Measurements from ENCODE around the gene ABLIM3.

The ABLIM3 gene

GRCh38 chr5:149274939-149275338 lies 133.6 kb downstream of the ABLIM3 start:
- ATAC-seq (no peak), DNase-seq (ENCODE audit: low spot score in 2 of 2) (no peak)
- no peaks in the 10 kb centered on the region for H3K36me3 Mint-ChIP-seq
- no peaks in the 10 kb centered on the region for H3K9me3 Mint-ChIP-seq
- peaks cover 14% of the 10 kb centered on the region for H3K4me1 Mint-ChIP-seq
- no peak overlapping the region for H3K4me3 Mint-ChIP-seq
- H3K27ac Mint-ChIP-seq: no peak overlapping the region

DNA sequence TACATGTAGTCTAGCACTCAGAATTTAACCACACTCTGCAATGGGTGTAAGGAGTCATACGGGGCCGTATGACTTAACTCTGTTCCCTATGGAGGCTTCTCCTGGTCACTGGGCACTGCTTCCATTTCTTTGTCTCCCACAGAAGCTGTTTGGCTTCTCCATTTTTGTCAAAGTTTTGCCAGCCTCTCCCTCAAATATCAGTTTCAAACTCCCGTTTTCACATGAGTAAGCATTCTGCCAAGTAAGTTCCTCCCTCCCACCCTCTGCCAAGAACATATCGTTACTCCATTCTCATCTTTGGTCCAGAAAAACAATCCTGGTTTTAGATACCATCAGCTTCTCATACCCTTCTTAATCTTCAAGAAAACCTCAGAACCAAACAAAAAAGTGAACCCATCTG lies 136.5 kb downstream of the ABLIM3 start:
- H3K4me3 Mint-ChIP-seq: no peak overlapping the region
- no peaks in the 10 kb centered on the region for H3K9me3 Mint-ChIP-seq
- no peaks in the 10 kb centered on the region for H3K36me3 Mint-ChIP-seq
- no peaks in the 10 kb centered on the region for H3K4me1 Mint-ChIP-seq
- ATAC-seq (no peak), DNase-seq (ENCODE audit: low spot score in 2 of 2) (no peak)
- no peak overlapping the region for H3K27ac Mint-ChIP-seq

GRCh38 chr5:149278451-149279210 lies 137.3 kb downstream of the ABLIM3 start:
- DNase-seq (ENCODE audit: low spot score in 2 of 2): no peak
- H3K36me3 Mint-ChIP-seq: no peaks in the 10 kb centered on the region
- no peak overlapping the region for H3K4me3 Mint-ChIP-seq
- H3K4me1 Mint-ChIP-seq: no peaks in the 10 kb centered on the region
- no peak for ATAC-seq
- no peaks in the 10 kb centered on the region for H3K9me3 Mint-ChIP-seq
- no peak overlapping the region for H3K27ac Mint-ChIP-seq

DNA sequence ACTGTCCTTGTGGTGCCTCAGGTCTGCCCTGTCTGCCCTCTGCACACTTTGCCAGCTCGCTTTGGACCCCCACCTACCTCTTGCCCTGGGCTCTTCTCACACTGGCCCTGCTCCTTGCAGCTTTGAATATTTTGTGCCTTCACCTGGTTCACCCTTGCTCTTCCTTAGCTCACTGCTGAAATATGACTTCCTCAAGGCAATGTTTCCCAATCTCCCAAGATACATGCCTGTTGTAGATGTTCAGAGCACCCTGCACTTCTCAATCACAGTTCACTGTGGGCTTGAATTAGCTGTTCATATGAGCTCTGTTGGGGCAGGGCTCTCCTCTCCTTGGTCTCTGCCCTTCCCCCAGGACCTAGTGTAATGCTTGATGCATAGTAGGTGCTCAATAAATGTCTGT lies 138.4 kb downstream of the ABLIM3 start:
- H3K4me1 Mint-ChIP-seq: no peaks in the 10 kb centered on the region
- no peak overlapping the region for H3K4me3 Mint-ChIP-seq
- no peak for ATAC-seq
- no peak for DNase-seq (ENCODE audit: low spot score in 2 of 2)
- no peaks in the 10 kb centered on the region for H3K9me3 Mint-ChIP-seq
- no peak overlapping the region for H3K27ac Mint-ChIP-seq
- H3K36me3 Mint-ChIP-seq: no peaks in the 10 kb centered on the region

- DNase-seq (ENCODE audit: low spot score in 2 of 2) (no peak), ATAC-seq (no peak)
- Mint-ChIP-seq H3K9me3 (no peaks in the 10 kb centered on the region), H3K4me3 (no peak overlapping the region), H3K27ac (no peak overlapping the region), H3K4me1 (no peaks in the 10 kb centered on the region), H3K36me3 (no peaks in the 10 kb centered on the region)
These were observed 138.8 kb downstream of the ABLIM3 start for GRCh38 chr5:149280124-149280523.

DNA sequence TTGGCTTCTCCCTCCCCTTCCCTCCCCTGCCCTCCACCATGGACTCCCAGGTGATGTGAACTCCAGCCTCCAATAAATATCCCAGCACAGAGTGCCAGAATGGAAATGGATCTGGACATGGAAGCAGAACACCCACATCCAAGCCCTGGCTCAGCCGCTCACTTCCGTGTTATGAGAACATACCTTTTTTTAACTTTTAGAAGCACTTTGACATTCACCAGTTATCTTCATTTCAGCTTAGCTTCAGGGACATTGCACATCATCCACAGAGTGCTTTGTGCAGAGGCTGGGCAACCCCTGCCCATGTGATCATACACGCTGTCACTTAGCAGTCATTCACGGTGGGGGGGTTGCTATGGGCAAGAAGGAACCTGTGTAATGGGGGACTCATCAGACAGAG lies 139.5 kb downstream of the ABLIM3 start:
- Mint-ChIP-seq H3K36me3 (no peaks in the 10 kb centered on the region), H3K9me3 (no peaks in the 10 kb centered on the region), H3K4me1 (no peaks in the 10 kb centered on the region), H3K4me3 (no peak overlapping the region), H3K27ac (no peak overlapping the region)
- DNase-seq (ENCODE audit: low spot score in 2 of 2): no peak
- ATAC-seq: no peak

GRCh38 chr5:149282027-149282965 lies 141.0 kb downstream of the ABLIM3 start:
- DNase-seq (ENCODE audit: low spot score in 2 of 2) (no peak), ATAC-seq (no peak)
- Mint-ChIP-seq H3K27ac (no peak overlapping the region), H3K4me1 (no peaks in the 10 kb centered on the region), H3K9me3 (no peaks in the 10 kb centered on the region), H3K36me3 (no peaks in the 10 kb centered on the region), H3K4me3 (no peak overlapping the region)

- DNase-seq (ENCODE audit: low spot score in 2 of 2): no peak
- H3K9me3 Mint-ChIP-seq: no peaks in the 10 kb centered on the region
- H3K27ac Mint-ChIP-seq: no peak overlapping the region
- no peak overlapping the region for H3K4me3 Mint-ChIP-seq
- no peak for ATAC-seq
- no peaks in the 10 kb centered on the region for H3K36me3 Mint-ChIP-seq
- no peaks in the 10 kb centered on the region for H3K4me1 Mint-ChIP-seq
These were observed 141.7 kb downstream of the ABLIM3 start for GRCh38 chr5:149282966-149283332.

DNA sequence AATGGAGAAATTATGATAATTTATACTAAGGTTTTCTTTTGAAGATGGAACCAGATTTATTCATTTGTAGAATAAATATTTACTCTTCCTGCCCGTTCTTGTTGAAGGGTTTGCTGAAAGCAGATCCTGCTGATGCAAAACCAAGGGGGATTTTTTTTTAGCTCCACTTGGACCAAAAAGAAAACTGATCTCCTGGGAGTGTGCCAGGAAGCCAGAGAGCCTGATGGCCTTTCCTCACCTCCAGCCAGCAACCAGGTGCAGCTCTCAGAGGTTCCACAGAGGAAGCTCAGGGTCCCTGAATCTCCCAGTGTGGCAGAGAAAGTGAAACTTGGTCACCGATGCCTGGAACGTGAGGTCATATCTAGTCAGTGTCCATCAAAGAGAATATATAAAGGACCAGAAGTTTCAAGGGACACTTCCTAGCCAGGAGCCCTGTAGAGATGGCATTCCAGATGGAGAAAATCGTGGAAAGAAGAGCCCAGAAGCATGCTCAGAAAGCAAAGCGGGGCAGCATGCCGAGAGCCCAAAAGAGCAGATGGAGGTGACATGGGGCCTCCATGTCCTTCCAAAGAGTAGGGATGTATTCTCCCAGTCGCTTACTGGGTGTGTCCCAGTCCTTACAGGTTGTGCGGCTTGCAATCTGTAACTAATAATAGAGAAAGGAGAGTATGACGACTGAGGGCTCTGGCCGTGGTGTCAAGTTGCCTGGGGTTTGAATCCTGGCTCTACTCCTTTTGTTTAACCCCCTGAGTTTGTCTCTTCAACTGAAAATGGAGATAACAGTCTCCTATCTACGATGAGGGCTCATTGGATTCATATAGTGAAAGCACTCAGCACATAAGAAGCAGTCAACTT lies 142.6 kb downstream of the ABLIM3 start:
- no peak for ATAC-seq
- Mint-ChIP-seq H3K36me3 (no peaks in the 10 kb centered on the region), H3K4me3 (no peak overlapping the region), H3K4me1 (no peaks in the 10 kb centered on the region), H3K27ac (peak overlapping the region; percentile 49), H3K9me3 (no peaks in the 10 kb centered on the region)
- DNase-seq (ENCODE audit: low spot score in 2 of 2): no peak

- H3K27ac Mint-ChIP-seq: no peak overlapping the region
- no peaks in the 10 kb centered on the region for H3K4me1 Mint-ChIP-seq
- no peak for ATAC-seq
- H3K36me3 Mint-ChIP-seq: no peaks in the 10 kb centered on the region
- no peak overlapping the region for H3K4me3 Mint-ChIP-seq
- H3K9me3 Mint-ChIP-seq: no peaks in the 10 kb centered on the region
- DNase-seq (ENCODE audit: low spot score in 2 of 2): no peak
These were observed 143.2 kb downstream of the ABLIM3 start for GRCh38 chr5:149284501-149284900.

GRCh38 chr5:149285153-149285552 lies 143.9 kb downstream of the ABLIM3 start:
- no peaks in the 10 kb centered on the region for H3K9me3 Mint-ChIP-seq
- no peak for DNase-seq (ENCODE audit: low spot score in 2 of 2)
- no peaks in the 10 kb centered on the region for H3K4me1 Mint-ChIP-seq
- no peak overlapping the region for H3K4me3 Mint-ChIP-seq
- no peaks in the 10 kb centered on the region for H3K36me3 Mint-ChIP-seq
- H3K27ac Mint-ChIP-seq: no peak overlapping the region
- peak; percentile 76 for ATAC-seq

DNA sequence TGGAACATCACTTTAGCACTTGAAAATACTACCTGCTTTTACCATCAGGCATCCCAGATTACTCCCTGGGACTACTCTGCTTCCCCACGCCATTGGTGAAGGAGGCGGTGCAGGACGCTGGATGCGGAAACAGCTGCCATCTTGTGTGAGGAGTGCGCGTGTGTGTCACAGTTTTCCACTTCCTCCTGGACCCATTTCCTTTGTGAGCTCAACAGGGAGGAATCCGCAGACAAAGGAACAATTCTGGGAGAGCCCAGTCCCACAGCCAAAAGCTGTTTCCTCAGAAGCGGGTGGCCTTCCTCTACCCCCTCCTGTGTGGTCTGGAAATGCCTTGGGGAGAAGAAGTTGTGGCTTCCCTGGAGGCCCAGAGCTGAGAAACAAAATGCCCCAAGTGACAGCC lies 147.1 kb downstream of the ABLIM3 start:
- Mint-ChIP-seq H3K9me3 (no peaks in the 10 kb centered on the region), H3K36me3 (no peaks in the 10 kb centered on the region), H3K4me1 (no peaks in the 10 kb centered on the region), H3K27ac (no peak overlapping the region), H3K4me3 (no peak overlapping the region)
- no peak for DNase-seq (ENCODE audit: low spot score in 2 of 2)
- no peak for ATAC-seq

GRCh38 chr5:149289301-149289700 lies 148.0 kb downstream of the ABLIM3 start:
- H3K36me3 Mint-ChIP-seq: no peaks in the 10 kb centered on the region
- no peaks in the 10 kb centered on the region for H3K9me3 Mint-ChIP-seq
- DNase-seq (ENCODE audit: low spot score in 2 of 2) (no peak), ATAC-seq (no peak)
- H3K27ac Mint-ChIP-seq: no peak overlapping the region
- no peaks in the 10 kb centered on the region for H3K4me1 Mint-ChIP-seq
- no peak overlapping the region for H3K4me3 Mint-ChIP-seq

- H3K4me1 Mint-ChIP-seq: no peaks in the 10 kb centered on the region
- no peak overlapping the region for H3K4me3 Mint-ChIP-seq
- no peaks in the 10 kb centered on the region for H3K36me3 Mint-ChIP-seq
- no peak for DNase-seq (ENCODE audit: low spot score in 2 of 2)
- no peaks in the 10 kb centered on the region for H3K9me3 Mint-ChIP-seq
- ATAC-seq: no peak
- H3K27ac Mint-ChIP-seq: no peak overlapping the region
These were observed 153.9 kb downstream of the ABLIM3 start for GRCh38 chr5:149294872-149295829.

Measured in stimulated activated effector memory CD8-positive, alpha-beta T cell treated with anti-CD3 and anti-CD28 coated beads, Interleukin-12 subunit alpha, Interleukin-12 subunit beta, amount 100 ng/mL, for 72 hours (primary cell).